ENCODE measurements around the gene TSSK1B. TPM values are rescaled to one million over a fixed set of nuclear protein-coding genes. Genes with fewer than 3 reads are reported as not detected.

Gene TSSK1B
- total RNA-seq, 2 experiments from 2014 or later: not detected

DNA sequence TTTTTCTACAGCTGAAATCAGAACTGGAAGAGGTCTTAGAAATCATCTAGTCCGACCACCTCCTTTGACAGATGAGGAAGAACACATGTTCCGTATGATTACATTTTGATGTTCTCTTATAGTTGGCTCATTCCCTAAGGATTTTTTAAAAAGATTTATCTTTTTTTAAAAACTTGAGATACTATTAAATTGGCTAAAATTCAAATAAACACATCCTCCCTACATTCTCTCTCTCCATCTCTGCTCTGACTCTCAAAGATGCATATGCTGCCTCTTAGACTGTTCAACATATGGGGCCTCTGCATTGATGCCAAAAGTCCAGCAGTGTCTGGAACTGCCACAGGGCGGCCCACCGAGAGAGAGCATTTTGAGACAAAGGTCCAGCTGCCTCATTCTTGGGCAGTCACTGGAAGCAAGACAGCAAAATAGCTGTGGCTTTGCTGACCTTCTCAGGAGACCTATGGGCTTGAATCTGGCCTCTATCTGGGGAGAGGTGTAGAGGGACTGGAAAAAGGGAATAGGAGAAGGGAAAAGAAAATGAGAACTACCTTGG, 12.8 kb upstream of the TSSK1B start:
- ChIA-PET CTCF (interaction anchor here (1.8 kb wide), 1 partner anchor 158 kb away, joined by 4 read pairs; no protein-coding TSS in a partner anchor), POLR2A (no interaction called here)
- Mint-ChIP-seq H3K4me1 (ENCODE audit: low read depth) (peaks cover 4% of the 10 kb centered on the region), H3K27me3 (peaks cover 21% of the 10 kb centered on the region), H3K9me3 (no peaks in the 10 kb centered on the region), H3K36me3 (ENCODE audit: low read depth) (no peaks in the 10 kb centered on the region), H3K27ac (no peak overlapping the region), H3K4me3 (no peak overlapping the region)
- DNase-seq (no peak), ATAC-seq (no peak)
- TF ChIP-seq, protein P1, sequence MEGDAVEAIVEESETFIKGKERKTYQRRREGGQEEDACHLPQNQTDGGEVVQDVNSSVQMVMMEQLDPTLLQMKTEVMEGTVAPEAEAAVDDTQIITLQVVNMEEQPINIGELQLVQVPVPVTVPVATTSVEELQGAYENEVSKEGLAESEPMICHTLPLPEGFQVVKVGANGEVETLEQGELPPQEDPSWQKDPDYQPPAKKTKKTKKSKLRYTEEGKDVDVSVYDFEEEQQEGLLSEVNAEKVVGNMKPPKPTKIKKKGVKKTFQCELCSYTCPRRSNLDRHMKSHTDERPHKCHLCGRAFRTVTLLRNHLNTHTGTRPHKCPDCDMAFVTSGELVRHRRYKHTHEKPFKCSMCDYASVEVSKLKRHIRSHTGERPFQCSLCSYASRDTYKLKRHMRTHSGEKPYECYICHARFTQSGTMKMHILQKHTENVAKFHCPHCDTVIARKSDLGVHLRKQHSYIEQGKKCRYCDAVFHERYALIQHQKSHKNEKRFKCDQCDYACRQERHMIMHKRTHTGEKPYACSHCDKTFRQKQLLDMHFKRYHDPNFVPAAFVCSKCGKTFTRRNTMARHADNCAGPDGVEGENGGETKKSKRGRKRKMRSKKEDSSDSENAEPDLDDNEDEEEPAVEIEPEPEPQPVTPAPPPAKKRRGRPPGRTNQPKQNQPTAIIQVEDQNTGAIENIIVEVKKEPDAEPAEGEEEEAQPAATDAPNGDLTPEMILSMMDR (IDR thresholded peaks at IDR 0.05): no peak
- intact Hi-C loops (cut with micrococcal nuclease): no loop called here

DNA sequence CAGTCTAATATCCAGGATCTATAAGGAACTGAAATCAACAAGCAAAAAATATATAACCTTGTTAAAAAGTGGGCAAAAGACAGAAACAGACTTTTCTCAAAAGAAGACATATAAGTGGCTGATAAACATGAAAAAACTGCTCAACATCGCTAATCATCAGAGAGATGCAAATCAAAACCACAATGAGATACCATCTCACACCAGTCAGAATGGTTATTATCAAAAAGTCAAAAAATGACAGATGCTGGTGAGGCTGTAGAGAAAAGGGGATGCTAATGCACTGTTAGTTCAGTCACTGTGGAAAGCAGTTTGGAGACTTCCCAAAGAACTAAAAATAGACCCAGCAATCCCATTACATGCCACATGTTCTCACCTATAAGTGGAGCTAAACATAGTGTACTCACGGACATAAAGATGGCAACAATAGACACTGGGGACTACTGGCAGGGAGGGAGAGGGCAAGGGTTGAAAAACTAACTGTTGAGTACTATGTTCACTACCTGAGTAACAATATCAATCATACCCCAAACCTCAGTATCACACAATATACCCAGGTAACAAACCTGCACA, 11.7 kb upstream of the TSSK1B start:
- H3K36me3 Mint-ChIP-seq (ENCODE audit: low read depth): no peaks in the 10 kb centered on the region
- H3K4me1 Mint-ChIP-seq (ENCODE audit: low read depth): peaks cover 4% of the 10 kb centered on the region
- CTCF ChIA-PET: no interaction called here
- H3K4me3 Mint-ChIP-seq: no peak overlapping the region
- TF ChIP-seq, protein P1 (IDR thresholded peaks at IDR 0.05): no peak
- H3K27me3 Mint-ChIP-seq: peaks cover 21% of the 10 kb centered on the region
- ATAC-seq: no peak
- POLR2A ChIA-PET: no interaction called here
- no peaks in the 10 kb centered on the region for H3K9me3 Mint-ChIP-seq
- no peak overlapping the region for H3K27ac Mint-ChIP-seq
- intact Hi-C loops (cut with micrococcal nuclease): no loop called here
- DNase-seq: no peak

DNA sequence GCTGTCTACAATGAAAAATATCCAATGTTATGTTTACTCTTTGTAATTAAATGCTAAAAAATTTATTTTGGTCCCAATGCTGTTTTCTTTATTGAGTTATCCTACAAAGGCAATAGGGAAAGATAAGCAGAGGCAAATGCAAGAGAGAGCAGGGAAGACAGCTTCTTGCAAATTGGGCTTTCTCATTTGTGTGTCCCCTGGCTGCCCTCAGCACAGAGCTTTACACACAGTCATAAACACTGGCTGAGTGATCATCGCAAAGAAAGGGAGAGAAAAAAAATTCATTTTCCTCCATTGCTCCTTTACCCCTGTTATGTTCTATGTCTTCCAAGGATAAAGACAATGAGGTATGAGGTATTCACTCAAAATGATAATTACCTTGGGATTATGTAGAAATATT, 2.3 kb upstream of the TSSK1B start:
- TF ChIP-seq, protein P1 (IDR thresholded peaks at IDR 0.05): no peak
- ChIA-PET CTCF (interaction anchor here (0.6 kb wide), 1 partner anchor 58 kb away, joined by 3 read pairs; no protein-coding TSS in a partner anchor), POLR2A (interaction anchor here (0.6 kb wide), 1 partner anchor 51 kb away, joined by 3 read pairs; no protein-coding TSS in a partner anchor)
- Mint-ChIP-seq H3K27ac (no peak overlapping the region), H3K4me3 (no peak overlapping the region), H3K36me3 (ENCODE audit: low read depth) (no peaks in the 10 kb centered on the region), H3K4me1 (ENCODE audit: low read depth) (no peaks in the 10 kb centered on the region), H3K9me3 (no peaks in the 10 kb centered on the region), H3K27me3 (peaks cover 2% of the 10 kb centered on the region)
- ATAC-seq (no peak), DNase-seq (no peak)
- intact Hi-C loops (cut with micrococcal nuclease): no loop called here

DNA sequence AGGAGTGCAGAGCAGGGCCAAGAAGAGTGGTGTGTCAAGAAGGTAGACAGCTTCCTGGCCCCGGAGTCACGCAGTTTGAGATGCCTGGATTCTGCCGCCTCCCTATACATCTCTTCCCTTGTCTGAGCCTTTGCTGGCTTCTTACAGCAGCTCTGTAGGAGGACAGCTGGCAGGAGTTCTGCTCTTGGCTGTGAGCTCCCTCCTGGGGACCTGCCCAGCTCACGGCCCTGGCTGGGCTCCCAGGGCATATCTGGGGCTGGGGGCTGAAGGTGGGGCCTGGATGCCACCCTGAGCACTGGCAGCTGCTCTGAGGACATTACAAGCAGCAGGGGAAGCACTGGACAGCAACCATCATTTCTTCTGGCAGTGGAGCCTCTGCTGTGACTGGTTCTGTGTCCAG, 786 bp upstream of the TSSK1B start:
- no peak for ATAC-seq
- peaks cover 2% of the 10 kb centered on the region for H3K27me3 Mint-ChIP-seq

More for the DNA sequence above, 786 bp upstream of the TSSK1B start:
- H3K27ac Mint-ChIP-seq: no peak overlapping the region
- H3K4me3 Mint-ChIP-seq: no peak overlapping the region
- DNase-seq: no peak
- no peaks in the 10 kb centered on the region for H3K36me3 Mint-ChIP-seq (ENCODE audit: low read depth)
- CTCF ChIA-PET: no interaction called here
- POLR2A ChIA-PET: no interaction called here
- TF ChIP-seq, protein P1 (IDR thresholded peaks at IDR 0.05): no peak
- no peaks in the 10 kb centered on the region for H3K9me3 Mint-ChIP-seq
- H3K4me1 Mint-ChIP-seq (ENCODE audit: low read depth): no peaks in the 10 kb centered on the region
- intact Hi-C loops (cut with micrococcal nuclease): no loop called here

Data from activated CD8-positive, alpha-beta T cell treated with anti-CD3 and anti-CD28 coated beads for 36 hours (primary cell).